ENCODE measurements around the gene SLC6A3. TPM values are rescaled to one million over a fixed set of nuclear protein-coding genes. Genes with fewer than 3 reads are reported as not detected.

Gene SLC6A3
- 0.05 to 0.09 TPM (median 0.07 TPM) in 5 replicates for total RNA-seq (2022; extraction: Qiagen RNA extraction)

GRCh38 chr5:1445313-1445688 lies at the start of gene SLC6A3:
SLC6A3 (minus strand) TSS chr5:1445440; CDS start chr5:1443197, 2,243 bp downstream.

GRCh38 chr5:1344975-1345838 lies 100.0 kb downstream of the SLC6A3 start, which contains the start of gene CLPTM1L:
CLPTM1L (minus strand) TSS chr5:1345099; CDS start chr5:1344841, 258 bp downstream.

Other genes with a start within 250 kb of the SLC6A3 start
- 0.01 to 0.03 TPM (median 0.01 TPM) in 3 of 5 replicates, not detected in the others for gene SLC6A19, start 243.8 kb downstream of the SLC6A3 start, total RNA-seq (2022; extraction: Qiagen RNA extraction)
- gene SLC6A18, start 220.1 kb downstream of the SLC6A3 start, total RNA-seq (2022; extraction: Qiagen RNA extraction) = not detected in 5 replicates
- 1.3 to 3.6 TPM (median 2.7 TPM) in 5 replicates for gene TERT, start 150.4 kb downstream of the SLC6A3 start, total RNA-seq (2022; extraction: Qiagen RNA extraction)
- gene CLPTM1L, start 100.3 kb downstream of the SLC6A3 start, total RNA-seq (2022; extraction: Qiagen RNA extraction) = 157 to 177 TPM (median 160 TPM) in 5 replicates
- gene LPCAT1, start 78.5 kb upstream of the SLC6A3 start, total RNA-seq (2022; extraction: Qiagen RNA extraction) = 148 to 167 TPM (median 163 TPM) in 5 replicates